GM19452 (cell line): ENCODE data around the gene SLC6A8.

ENCODE experiments used
- ATAC-seq: cut with Tn5 transposase; IDR thresholded peaks from one replicate; pipeline ENCODE4 v1.9.1; 2021; ENCODE audit not compliant: unreplicated experiment

SLC6A8 gene

GRCh38 chrX:153687121-153688039, at the start of gene SLC6A8:
SLC6A8 (plus strand) TSS chrX:153687926; CDS start chrX:153688575, 649 bp downstream.
- no peak for ATAC-seq

GRCh38 chrX:153638041-153638371, 49.7 kb upstream of the SLC6A8 start:
- ATAC-seq, result no peak

GRCh38 chrX:153638436-153639176, 49.1 kb upstream of the SLC6A8 start:
- no peak for ATAC-seq

- ATAC-seq, result no peak
Measured at GRCh38 chrX:153639177-153640044, 48.3 kb upstream of the SLC6A8 start.

GRCh38 chrX:153640045-153640686, 47.6 kb upstream of the SLC6A8 start:
- ATAC-seq, result no peak

GRCh38 chrX:153640736-153641575, 46.8 kb upstream of the SLC6A8 start:
- ATAC-seq, result no peak

GRCh38 chrX:153641627-153642026, 46.1 kb upstream of the SLC6A8 start:
- no peak for ATAC-seq

- ATAC-seq, result no peak
Measured at GRCh38 chrX:153642051-153642654, 45.6 kb upstream of the SLC6A8 start.

- no peak for ATAC-seq
Measured at GRCh38 chrX:153642655-153643430, 44.9 kb upstream of the SLC6A8 start.

GRCh38 chrX:153643431-153644351, 44.0 kb upstream of the SLC6A8 start:
- no peak for ATAC-seq

- no peak for ATAC-seq
Measured at GRCh38 chrX:153644356-153645125, 43.2 kb upstream of the SLC6A8 start.

GRCh38 chrX:153645151-153645550, 42.6 kb upstream of the SLC6A8 start:
- ATAC-seq, result no peak

GRCh38 chrX:153645921-153646488, 41.7 kb upstream of the SLC6A8 start:
- no peak for ATAC-seq

GRCh38 chrX:153646620-153647373, 40.9 kb upstream of the SLC6A8 start, which contains the start of gene DUSP9:
DUSP9 (plus strand) TSS chrX:153647203; CDS start chrX:153647954, 751 bp downstream.
- no peak for ATAC-seq

GRCh38 chrX:153647461-153648357, 40.0 kb upstream of the SLC6A8 start:
- no peak for ATAC-seq
